B cell (primary cell): ENCODE results near the gene TREML2. TPM values are rescaled to one million over a fixed set of nuclear protein-coding genes. Genes with fewer than 3 reads are reported as not detected.

Source experiments
- ATAC-seq: fragments of 200-7000 bp; cut with Tn5 transposase; one replicate; pipeline ENCODE4 v1.10.0; 2021; ENCODE audit warnings: low read depth, mild to moderate bottlenecking, moderate number of reproducible peaks, moderate library complexity
- CTCF ChIA-PET: fragments of 350-600 bp; sonication (Branson Sonifier 250); formaldehyde crosslinking; loops from one replicate; lab custom pipeline; 2021; ENCODE audit warnings: antibody characterized with exemption, inconsistent platforms; lab: Charles Lee
- POLR2A ChIA-PET: fragments of 350-600 bp; sonication (Branson Sonifier 250); formaldehyde crosslinking; loops from one replicate; lab custom pipeline; 2021; ENCODE audit warnings: antibody characterized with exemption; lab: Charles Lee
- DNase-seq: peaks from one replicate; pipeline ENCODE4 v3.0.0; 2013
- H2AFZ ChIP-seq: 2 replicates; pipeline ENCODE4 v1.6.1; 2012; ENCODE audit warnings: mild to moderate bottlenecking, low read depth, low read length; ENCODE audit not compliant: insufficient read depth, poor library complexity, severe bottlenecking
- H3K27ac ChIP-seq, 2 donors: 1 replicate in 1 of 2; 2 replicates in 1 of 2; pipeline ENCODE4 v1.5.1; 2012 to 2013; ENCODE audit warnings: low read length in 2 of 2, mild to moderate bottlenecking in 2 of 2, moderate library complexity in 1 of 2
- H3K27me3 ChIP-seq, 4 experiments: fragments of 200-600 bp in 1 of 4; sonication (generic) in 1 of 4; replicated peaks in 1 of 4; 1 replicate in 2 of 4; 2 replicates in 2 of 4; pipeline versions ENCODE4 v1.6.1 to v1.7.0; 2013 to 2016; ENCODE audit warnings: low read length in 3 of 4, mild to moderate bottlenecking in 2 of 4, mixed read lengths in 1 of 4, moderate library complexity in 1 of 4; ENCODE audit not compliant: insufficient read depth in 4 of 4, control insufficient read depth in 3 of 4; ENCODE audit errors: control extremely low read depth in 1 of 4
- H3K36me3 ChIP-seq, 2 experiments: replicated peaks in 1 of 2; 1 replicate in 1 of 2; 2 replicates in 1 of 2; pipeline versions ENCODE4 v1.6.1 to v1.7.1; 2013; ENCODE audit warnings: low read length in 1 of 2; ENCODE audit not compliant: insufficient read depth in 2 of 2, control insufficient read depth in 1 of 2; ENCODE audit errors: control extremely low read depth in 1 of 2, extremely low read depth in 1 of 2
- H3K4me1 ChIP-seq, 2 donors: fragments of 200-600 bp in 1 of 2; sonication (generic) in 1 of 2; 1 replicate in 1 of 2; 2 replicates in 1 of 2; pipeline versions ENCODE4 v1.5.1 to v1.6.1; 2013 to 2017; ENCODE audit warnings: low read length in 2 of 2; ENCODE audit not compliant: control insufficient read depth in 2 of 2, insufficient read depth in 2 of 2
- H3K4me2 ChIP-seq: replicated peaks from 2 replicates; pipeline ENCODE3; 2012; ENCODE audit warnings: mild to moderate bottlenecking, low read depth, low read length; ENCODE audit not compliant: poor library complexity, severe bottlenecking
- H3K4me3 ChIP-seq, 5 experiments: fragments of 200-600 bp in 1 of 5; sonication (generic) in 1 of 5; 1 replicate in 3 of 5; 2 replicates in 2 of 5; pipeline versions ENCODE4 v1.5.1 to v1.7.0; 2011 to 2016; ENCODE audit warnings: low read length in 4 of 5, mild to moderate bottlenecking in 4 of 5, low read depth in 2 of 5, control low read depth in 1 of 5, moderate library complexity in 1 of 5; ENCODE audit not compliant: insufficient read depth in 1 of 5; ENCODE audit errors: control extremely low read depth in 1 of 5, extremely low read depth in 1 of 5
- H3K79me2 ChIP-seq: fragments of 200-600 bp; sonication (generic); one replicate; pipeline ENCODE4 v1.6.0; 2016; ENCODE audit warnings: low read length; ENCODE audit not compliant: control insufficient read depth, insufficient read depth
- H3K9ac ChIP-seq: fragments of 200-600 bp; sonication (generic); 2 replicates; pipeline ENCODE4 v1.6.1; 2017; ENCODE audit warnings: mild to moderate bottlenecking, low read length, moderate library complexity
- H3K9me3 ChIP-seq, 3 donors: one replicate each; pipeline versions ENCODE4 v1.6.1 to v1.7.1; 2013; ENCODE audit warnings: low read length in 2 of 3; ENCODE audit not compliant: control insufficient read depth in 2 of 3, insufficient read depth in 1 of 3; ENCODE audit errors: control extremely low read depth in 1 of 3
- H4K20me1 ChIP-seq: 2 replicates; pipeline ENCODE4 v1.6.0; 2012; ENCODE audit warnings: mild to moderate bottlenecking, low read length; ENCODE audit not compliant: insufficient read depth, control insufficient read depth, poor library complexity, severe bottlenecking
- H3K27ac Mint-ChIP-seq: one replicate; pipeline ENCODE4 v1.8.0; 2021; ENCODE audit warnings: mixed read lengths
- H3K27me3 Mint-ChIP-seq: one replicate; pipeline ENCODE4 v1.8.0; 2021; ENCODE audit warnings: mixed read lengths
- H3K4me1 Mint-ChIP-seq: one replicate; pipeline ENCODE4 v1.8.0; 2021; ENCODE audit warnings: mixed read lengths
- H3K4me3 Mint-ChIP-seq: one replicate; pipeline ENCODE4 v1.8.0; 2021; ENCODE audit warnings: mixed read lengths
- H3K9me3 Mint-ChIP-seq: one replicate; pipeline ENCODE4 v1.8.0; 2022; ENCODE audit warnings: mixed read lengths; ENCODE audit not compliant: insufficient read depth
- EZH2 ChIP-seq: IDR thresholded peaks from 2 replicates; pipeline ENCODE4 v1.6.1; 2012; ENCODE audit warnings: borderline replicate concordance, low read depth, mild to moderate bottlenecking, moderate library complexity, low read length; ENCODE audit not compliant: insufficient read depth, poor library complexity, severe bottlenecking
- WGBS: methylation state at CpG from one replicate; pipeline ENCODE4 v1.1.5; 2013; ENCODE audit warnings: missing lambda C conversion rate; ENCODE audit not compliant: insufficient coverage; 5-methylcytosine and 5-hydroxymethylcytosine counted together
- intact Hi-C: fragments of 100-400 bp; cut with micrococcal nuclease; formaldehyde crosslinking; loops from one replicate; pipeline ENCODE4 v1.10.0; 2022
- polyA plus RNA-seq: library from polyadenylated mRNA; depleted of rRNA; stranded (reverse); fragments of >200 nt; gene quantifications from 2 replicates; pipeline ENCODE4 v1.2.3, GENCODE V29; 2012
- total RNA-seq, 2 donors: library from RNA; stranded (reverse); fragments of 120-200 nt in 1 of 2; gene quantifications; 1 replicate in 1 of 2; 2 replicates in 1 of 2; pipeline versions ENCODE4 v1.2.3 to v1.2.4, GENCODE V29; 2013 to 2022
- TF ChIP-seq, protein P1 (sequence below): fragments of 200-600 bp; IDR thresholded peaks from one replicate; pipeline ENCODE4 v1.8.0; 2022; ENCODE audit warnings: antibody characterized with exemption, mild to moderate bottlenecking

The TREML2 gene
- total and polyA plus RNA-seq, 2 donors (not counting 1 experiment from before 2014, with no cell fraction given), result 9.6 to 51.1 TPM

- peaks cover 9% of the 10 kb centered on the region for H3K9me3 Mint-ChIP-seq
- DNase-seq, result peak; percentile 45
- H3K27ac ChIP-seq, result peak overlapping the region; percentile 77 to 91
Measured at GRCh38 chr6:41208439-41209106, 7.6 kb upstream of the TREML2 start.

GRCh38 chr6:41204156-41204555 lies 3.2 kb upstream of the TREML2 start:
- H3K4me3 Mint-ChIP-seq, result no peak overlapping the region
- Histone ChIP-seq H3K27me3 (no peaks in the 10 kb centered on the region), H3K9me3 (peaks cover 0 to 3% (median 3%) of the 10 kb centered on the region in 3 donors), H4K20me1 (no peaks in the 10 kb centered on the region), H3K9ac (no peak overlapping the region), H3K4me2 (no peak overlapping the region), H3K27ac (peak overlapping the region in 1 of 2 donors; percentile 94), H3K79me2 (no peaks in the 10 kb centered on the region), H3K36me3 (no peaks in the 10 kb centered on the region), H3K4me3 (no peak overlapping the region), H3K4me1 (peaks cover 54 to 62% of the 10 kb centered on the region in 2 donors), H2AFZ (no peak overlapping the region)
- no peak for ATAC-seq
- POLR2A ChIA-PET, result no interaction called here
- 100% methylated on average over 1 of the region's 1 CpG for WGBS
- no peaks in the 10 kb centered on the region for H3K27me3 Mint-ChIP-seq
- no peak for DNase-seq
- H3K27ac Mint-ChIP-seq, result peak overlapping the region; percentile 59
- peaks cover 9% of the 10 kb centered on the region for H3K9me3 Mint-ChIP-seq
- CTCF ChIA-PET, result interaction anchor here (0.8 to 0.9 kb wide), 2 partner anchors 21 to 103 kb away, joined by 4 to 5 read pairs; no protein-coding TSS in a partner anchor
- peaks cover 66% of the 10 kb centered on the region for H3K4me1 Mint-ChIP-seq
- intact Hi-C loops, result no loop called here
- TF ChIP-seq, protein P1, sequence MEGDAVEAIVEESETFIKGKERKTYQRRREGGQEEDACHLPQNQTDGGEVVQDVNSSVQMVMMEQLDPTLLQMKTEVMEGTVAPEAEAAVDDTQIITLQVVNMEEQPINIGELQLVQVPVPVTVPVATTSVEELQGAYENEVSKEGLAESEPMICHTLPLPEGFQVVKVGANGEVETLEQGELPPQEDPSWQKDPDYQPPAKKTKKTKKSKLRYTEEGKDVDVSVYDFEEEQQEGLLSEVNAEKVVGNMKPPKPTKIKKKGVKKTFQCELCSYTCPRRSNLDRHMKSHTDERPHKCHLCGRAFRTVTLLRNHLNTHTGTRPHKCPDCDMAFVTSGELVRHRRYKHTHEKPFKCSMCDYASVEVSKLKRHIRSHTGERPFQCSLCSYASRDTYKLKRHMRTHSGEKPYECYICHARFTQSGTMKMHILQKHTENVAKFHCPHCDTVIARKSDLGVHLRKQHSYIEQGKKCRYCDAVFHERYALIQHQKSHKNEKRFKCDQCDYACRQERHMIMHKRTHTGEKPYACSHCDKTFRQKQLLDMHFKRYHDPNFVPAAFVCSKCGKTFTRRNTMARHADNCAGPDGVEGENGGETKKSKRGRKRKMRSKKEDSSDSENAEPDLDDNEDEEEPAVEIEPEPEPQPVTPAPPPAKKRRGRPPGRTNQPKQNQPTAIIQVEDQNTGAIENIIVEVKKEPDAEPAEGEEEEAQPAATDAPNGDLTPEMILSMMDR, result no peak
- no peak for TF ChIP-seq EZH2

More at GRCh38 chr6:41208439-41209106, 7.6 kb upstream of the TREML2 start:
- CTCF ChIA-PET, result interaction anchor here (1.2 to 1.4 kb wide), 2 partner anchors 26 to 96 kb away, joined by 3 read pairs; no protein-coding TSS in a partner anchor
- Mint-ChIP-seq H3K27ac (peak overlapping the region; percentile 93), H3K4me1 (peaks cover 53% of the 10 kb centered on the region), H3K4me3 (peak overlapping the region; percentile 61), H3K27me3 (no peaks in the 10 kb centered on the region)
- peak overlapping the region in 3 of 5 experiments; percentile 7 to 45 (median 27) for H3K4me3 ChIP-seq
- no peaks in the 10 kb centered on the region for H3K79me2 ChIP-seq
- peak overlapping the region; percentile 64 for H2AFZ ChIP-seq
- ATAC-seq, result peak; percentile 65
- peaks cover 31 to 37% of the 10 kb centered on the region in 2 donors for H3K4me1 ChIP-seq
- H3K4me2 ChIP-seq, result peak overlapping the region; percentile 71
- no peaks in the 10 kb centered on the region for H3K36me3 ChIP-seq
- intact Hi-C loops, result no loop called here
- H3K9ac ChIP-seq, result peak overlapping the region; percentile 45
- H4K20me1 ChIP-seq, result no peaks in the 10 kb centered on the region
- TF ChIP-seq, protein P1, result no peak
- TF ChIP-seq EZH2, result no peak
- peaks cover under 1 to 3% (median 3%) of the 10 kb centered on the region in 3 donors for H3K9me3 ChIP-seq
- H3K27me3 ChIP-seq, result no peaks in the 10 kb centered on the region
- POLR2A ChIA-PET, result interaction anchor here (0.6 kb wide), 1 partner anchor 1300 kb away, joined by 3 read pairs; no protein-coding TSS in a partner anchor
- WGBS, result 48% methylated on average over 3 of the region's 7 CpGs
